Caki2 (cell line): ENCODE results near the gene OR2T3. TPM values are rescaled to one million over a fixed set of nuclear protein-coding genes. Genes with fewer than 3 reads are reported as not detected.
"Not testable (repeated sequence)": the region's sequence is repeated elsewhere in the genome, so short reads cannot be mapped to it uniquely, and the experiment has no call there.

Source experiments
- DNase-seq: peaks from one replicate; pipeline ENCODE4 v3.0.0-alpha.2; 2015; ENCODE audit warnings: low read depth
- in situ Hi-C: cut with HindIII; loops from 2 replicates; pipeline ENCODE4 v1.10.0; 2016; ENCODE audit warnings: low sequenced_read_pairs, low pct_unique_long_range_greater_than_20kb, mixed read lengths
- total RNA-seq: library from RNA; depleted of rRNA; stranded (reverse); fragments of >200 nt; shearing (Covaris generic); gene quantifications from 2 replicates; pipeline ENCODE4 v1.2.3, GENCODE V29; 2014; ENCODE audit warnings: low replicate concordance; rRNA removed

Gene OR2T3
- total RNA-seq, 1 experiment from 2014 or later: not detected

- in situ Hi-C loops, DNase-seq: not testable (repeated sequence)
These were observed 18.1 kb upstream of the OR2T3 start for GRCh38 chr1:248455045-248455444.

GRCh38 chr1:248456635-248457034 is 16.5 kb upstream of the OR2T3 start:
- DNase-seq, in situ Hi-C loops: not testable (repeated sequence)

- in situ Hi-C loops, DNase-seq: not testable (repeated sequence)
These were observed 14.0 kb upstream of the OR2T3 start for GRCh38 chr1:248459117-248459516.

- in situ Hi-C loops: no loop called here
These were observed 2.0 kb upstream of the OR2T3 start for GRCh38 chr1:248471154-248471553.

GRCh38 chr1:248472111-248472510 is 1.0 kb upstream of the OR2T3 start:
- in situ Hi-C loops, DNase-seq: not testable (repeated sequence)

More at GRCh38 chr1:248471154-248471553, 2.0 kb upstream of the OR2T3 start:
- DNase-seq: no peak

DNA sequence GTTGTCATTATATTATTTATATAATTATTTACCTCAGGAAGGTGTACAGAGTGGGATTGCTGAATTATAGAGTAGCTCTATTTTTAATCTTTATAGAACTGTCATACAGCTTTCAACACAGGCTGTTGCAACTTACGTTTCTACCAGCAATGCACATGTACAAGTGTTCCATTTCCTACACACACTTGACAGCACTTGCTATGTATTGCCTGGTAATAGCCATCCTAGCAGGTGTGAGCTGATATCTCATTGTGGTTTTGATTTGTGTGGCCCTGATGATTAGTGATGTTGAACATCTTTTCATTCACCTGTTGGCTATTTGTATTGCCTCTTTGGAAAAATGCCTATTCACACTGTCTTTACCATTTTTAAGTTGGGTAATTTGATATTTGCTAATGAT is 2.5 kb downstream of the OR2T3 start:
- in situ Hi-C loops, DNase-seq: not testable (repeated sequence)

GRCh38 chr1:248481686-248482579 is 8.8 kb downstream of the OR2T3 start:
- DNase-seq, in situ Hi-C loops: not testable (repeated sequence)

GRCh38 chr1:248488289-248488688 is 15.1 kb downstream of the OR2T3 start, which contains the start of gene OR2T5:
OR2T5 (plus strand) TSS chr1:248488589; CDS start chr1:248488589, 0 bp downstream.
- in situ Hi-C loops, DNase-seq: not testable (repeated sequence)

GRCh38 chr1:248496661-248497060 is 23.5 kb downstream of the OR2T3 start:
- in situ Hi-C loops, DNase-seq: not testable (repeated sequence)

- DNase-seq, in situ Hi-C loops: not testable (repeated sequence)
These were observed 27.3 kb downstream of the OR2T3 start for GRCh38 chr1:248500305-248501035.

GRCh38 chr1:248507773-248508172 is 34.6 kb downstream of the OR2T3 start, which contains the start of gene OR2G6:
OR2G6 (plus strand) TSS chr1:248508073; CDS start chr1:248521647, 13,574 bp downstream.
- DNase-seq, in situ Hi-C loops: not testable (repeated sequence)

- in situ Hi-C loops, DNase-seq: not testable (repeated sequence)
These were observed 37.1 kb downstream of the OR2T3 start for GRCh38 chr1:248510217-248510616.

DNA sequence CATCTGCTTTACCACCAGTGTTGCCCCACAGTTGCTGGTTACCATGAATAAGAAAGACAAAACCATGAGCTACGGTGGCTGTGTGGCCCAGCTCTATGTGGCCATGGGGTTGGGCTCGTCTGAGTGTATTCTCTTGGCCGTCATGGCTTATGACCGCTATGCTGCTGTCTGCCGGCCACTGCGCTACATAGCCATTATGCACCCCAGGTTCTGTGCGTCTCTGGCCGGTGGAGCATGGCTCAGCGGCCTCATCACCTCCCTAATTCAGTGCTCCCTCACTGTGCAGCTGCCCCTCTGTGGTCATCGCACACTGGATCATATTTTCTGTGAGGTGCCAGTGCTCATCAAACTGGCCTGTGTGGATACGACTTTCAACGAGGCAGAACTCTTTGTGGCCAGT is 48.7 kb downstream of the OR2T3 start:
- in situ Hi-C loops: no loop called here
- DNase-seq: no peak

Other genes starting within 250 kb of the OR2T3 start
- not detected in 2 replicates for gene OR2M4, start 241.9 kb upstream of the OR2T3 start, total RNA-seq
- gene OR2T33, start 195.4 kb upstream of the OR2T3 start, total RNA-seq: not detected in 2 replicates
- not detected in 2 replicates for gene OR2T12, start 169.9 kb upstream of the OR2T3 start, total RNA-seq
- gene OR2M7, start 148.8 kb upstream of the OR2T3 start, total RNA-seq: not detected in 2 replicates
- not detected in 2 replicates for gene OR14C36, start 124.6 kb upstream of the OR2T3 start, total RNA-seq
- gene OR2T4, start 111.7 kb upstream of the OR2T3 start, total RNA-seq: not detected in 2 replicates
- gene OR2T6, start 97.6 kb upstream of the OR2T3 start, total RNA-seq: not detected in 2 replicates
- not detected in 2 replicates for gene OR2T1, start 70.3 kb upstream of the OR2T3 start, total RNA-seq
- gene OR2T2, start 27.7 kb upstream of the OR2T3 start, total RNA-seq: not detected in 2 replicates
- not detected in 2 replicates for gene OR2T5, start 15.2 kb downstream of the OR2T3 start, total RNA-seq
- gene OR2G6, start 34.7 kb downstream of the OR2T3 start, total RNA-seq: not detected in 2 replicates
- not detected in 2 replicates for gene OR2T29, start 89.4 kb downstream of the OR2T3 start, total RNA-seq
- not detected in 2 replicates for gene OR2T34, start 101.4 kb downstream of the OR2T3 start, total RNA-seq
- not detected in 2 replicates for gene OR2T10, start 124.3 kb downstream of the OR2T3 start, total RNA-seq
- gene OR2T11, start 161.7 kb downstream of the OR2T3 start, total RNA-seq: not detected in 2 replicates
- not detected in 2 replicates for gene OR2T35, start 171.9 kb downstream of the OR2T3 start, total RNA-seq
- not detected in 2 replicates for gene OR2T27, start 182.2 kb downstream of the OR2T3 start, total RNA-seq
- not detected in 2 replicates for gene OR14I1, start 229.4 kb downstream of the OR2T3 start, total RNA-seq